Naive thymus-derived CD8-positive, alpha-beta T cell (primary cell): Measurements from ENCODE around the gene TTC7B. TPM values are rescaled to one million over a fixed set of nuclear protein-coding genes. Genes with fewer than 3 reads are reported as not detected.
"Not testable (repeated sequence)": the region's sequence is repeated elsewhere in the genome, so short reads cannot be mapped to it uniquely, and the experiment has no call there.

ENCODE experiments used
- ATAC-seq, 2 donors: fragments of 150-1000 bp; cut with Tn5 transposase in 1 of 2; sonication (Bioruptor Pico), chemical (Tn5 transposase) in 1 of 2; 1 replicate in 1 of 2; 2 replicates in 1 of 2; pipeline ENCODE4 v1.10.0; 2021; ENCODE audit warnings: mild to moderate bottlenecking in 2 of 2, moderate library complexity in 2 of 2
- POLR2A ChIA-PET: fragments of 350-600 bp; sonication (Branson Sonifier 250); formaldehyde crosslinking; loops from one replicate; lab custom pipeline; 2021; ENCODE audit warnings: antibody characterized with exemption; lab: Charles Lee
- DNase-seq, 10 donors: peaks; one replicate each; pipeline versions ENCODE4 v3.0.0 to v3.0.0-alpha.2; 2020 to 2022
- H3K27ac Mint-ChIP-seq, 10 donors: one replicate each; pipeline ENCODE4 v1.8.0; 2020 to 2022; ENCODE audit warnings: mild to moderate bottlenecking in 10 of 10, mixed read lengths in 10 of 10, moderate library complexity in 4 of 10, inconsistent platforms in 1 of 10
- H3K27me3 Mint-ChIP-seq, 5 donors: one replicate each; pipeline ENCODE4 v1.8.0; 2021 to 2022; ENCODE audit warnings: mixed read lengths in 5 of 5
- H3K36me3 Mint-ChIP-seq, 3 donors: one replicate each; pipeline ENCODE4 v1.8.0; 2020 to 2022; ENCODE audit warnings: mixed read lengths in 3 of 3, mild to moderate bottlenecking in 2 of 3, inconsistent platforms in 1 of 3
- H3K4me1 Mint-ChIP-seq, 4 donors: one replicate each; pipeline ENCODE4 v1.8.0; 2021 to 2022; ENCODE audit warnings: mixed read lengths in 4 of 4
- H3K4me3 Mint-ChIP-seq, 10 donors: one replicate each; pipeline ENCODE4 v1.8.0; 2020 to 2022; ENCODE audit warnings: mild to moderate bottlenecking in 10 of 10, mixed read lengths in 10 of 10, moderate library complexity in 6 of 10, inconsistent platforms in 1 of 10
- H3K9me3 Mint-ChIP-seq, 9 donors: one replicate each; pipeline ENCODE4 v1.8.0; 2020 to 2022; ENCODE audit warnings: mixed read lengths in 9 of 9, mild to moderate bottlenecking in 3 of 9, inconsistent platforms in 1 of 9, moderate library complexity in 1 of 9
- polyA plus RNA-seq, 3 donors: library from polyadenylated mRNA; unstranded; fragments of 300-500 nt; fragmentation: Illumina TruSeq; gene quantifications; one replicate each; pipeline ENCODE4 v1.2.3, GENCODE V29; 2021
- total RNA-seq, 8 experiments: library from RNA in 2 of 8; stranded (reverse) in 2 of 8; gene quantifications; one replicate each; pipeline ENCODE4 v1.2.3 and lab custom pipeline; 2021 to 2026

TTC7B gene
- total and polyA plus RNA-seq, 5 experiments from 2014 or later = 0.01 to 0.81 (median 0.41) TPM

DNA sequence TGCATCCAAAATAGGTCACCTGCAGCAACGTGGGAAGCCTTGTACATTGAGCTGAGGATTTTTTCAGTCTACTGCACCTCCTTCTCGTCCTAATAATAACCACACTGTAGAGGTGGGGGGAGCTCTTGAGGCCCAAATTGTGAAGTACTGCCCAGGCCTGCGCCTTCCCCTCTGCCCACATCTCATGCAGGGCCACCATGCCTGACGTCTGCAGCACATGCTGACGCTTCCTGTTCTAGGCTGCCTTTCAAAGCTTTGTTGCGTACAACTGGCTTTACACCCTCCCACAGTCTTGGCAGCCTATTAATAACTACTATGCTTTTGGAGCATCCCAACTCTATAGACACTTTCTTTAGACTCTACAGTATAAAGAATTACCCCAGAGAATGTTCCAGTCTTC lies 26.5 kb upstream of the TTC7B start:
- Mint-ChIP-seq H3K36me3 (peaks cover 0 to under 1% (median 0%) of the 10 kb centered on the region in 3 donors), H3K27me3 (peaks cover 0 to 9% (median 2%) of the 10 kb centered on the region in 5 donors), H3K4me1 (peaks cover 4 to 7% (median 5%) of the 10 kb centered on the region in 4 donors), H3K4me3 (peak overlapping the region in 1 of 10 donors; percentile 4), H3K27ac (peak overlapping the region in 1 of 10 donors; percentile 7), H3K9me3 (peaks cover 0 to 3% (median 0%) of the 10 kb centered on the region in 9 donors)
- ATAC-seq (peak in 1 of 2 donors; percentile 81), DNase-seq (no peak)
- POLR2A ChIA-PET = no interaction called here

DNA sequence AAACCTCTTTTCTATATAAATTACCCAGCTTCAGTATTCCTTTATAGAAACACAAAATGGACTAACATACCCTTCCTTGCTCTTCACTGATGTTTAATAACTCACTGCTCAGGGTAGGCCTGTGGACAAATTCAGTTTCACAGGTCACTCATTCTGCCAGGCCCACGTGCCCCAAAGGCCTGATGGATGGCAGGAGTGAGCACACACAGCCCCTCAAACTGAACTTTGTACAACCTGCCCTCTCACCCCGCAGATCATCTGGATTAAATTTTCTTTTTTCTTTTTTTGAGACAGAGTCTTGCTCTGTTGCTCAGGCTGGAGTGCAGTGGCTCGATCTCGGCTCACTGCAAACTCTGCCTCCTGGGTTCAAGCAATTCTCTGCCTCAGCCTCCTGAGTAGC lies 24.4 kb upstream of the TTC7B start:
- DNase-seq, POLR2A ChIA-PET, H3K9me3 Mint-ChIP-seq, ATAC-seq, H3K36me3 Mint-ChIP-seq, H3K27ac Mint-ChIP-seq, H3K4me3 Mint-ChIP-seq: not testable (repeated sequence)
- peaks cover 0 to 20% (median 3%) of the 10 kb centered on the region in 5 donors for H3K27me3 Mint-ChIP-seq
- H3K4me1 Mint-ChIP-seq = peaks cover 10 to 21% (median 18%) of the 10 kb centered on the region in 4 donors

- H3K4me3 Mint-ChIP-seq = no peak overlapping the region
- peaks cover 0 to 28% (median 5%) of the 10 kb centered on the region in 5 donors for H3K27me3 Mint-ChIP-seq
- no peak overlapping the region for H3K27ac Mint-ChIP-seq
- ATAC-seq (no peak), DNase-seq (no peak)
- POLR2A ChIA-PET = interaction anchor here (0.6 kb wide), 2 partner anchors 42 to 284 kb away, joined by 4 read pairs; no protein-coding TSS in a partner anchor
- peaks cover 10 to 24% (median 20%) of the 10 kb centered on the region in 4 donors for H3K4me1 Mint-ChIP-seq
- H3K9me3 Mint-ChIP-seq = peaks cover 0 to 3% (median 0%) of the 10 kb centered on the region in 9 donors
- H3K36me3 Mint-ChIP-seq = no peaks in the 10 kb centered on the region
These were observed 23.6 kb upstream of the TTC7B start for GRCh38 chr14:90839889-90840266.

DNA sequence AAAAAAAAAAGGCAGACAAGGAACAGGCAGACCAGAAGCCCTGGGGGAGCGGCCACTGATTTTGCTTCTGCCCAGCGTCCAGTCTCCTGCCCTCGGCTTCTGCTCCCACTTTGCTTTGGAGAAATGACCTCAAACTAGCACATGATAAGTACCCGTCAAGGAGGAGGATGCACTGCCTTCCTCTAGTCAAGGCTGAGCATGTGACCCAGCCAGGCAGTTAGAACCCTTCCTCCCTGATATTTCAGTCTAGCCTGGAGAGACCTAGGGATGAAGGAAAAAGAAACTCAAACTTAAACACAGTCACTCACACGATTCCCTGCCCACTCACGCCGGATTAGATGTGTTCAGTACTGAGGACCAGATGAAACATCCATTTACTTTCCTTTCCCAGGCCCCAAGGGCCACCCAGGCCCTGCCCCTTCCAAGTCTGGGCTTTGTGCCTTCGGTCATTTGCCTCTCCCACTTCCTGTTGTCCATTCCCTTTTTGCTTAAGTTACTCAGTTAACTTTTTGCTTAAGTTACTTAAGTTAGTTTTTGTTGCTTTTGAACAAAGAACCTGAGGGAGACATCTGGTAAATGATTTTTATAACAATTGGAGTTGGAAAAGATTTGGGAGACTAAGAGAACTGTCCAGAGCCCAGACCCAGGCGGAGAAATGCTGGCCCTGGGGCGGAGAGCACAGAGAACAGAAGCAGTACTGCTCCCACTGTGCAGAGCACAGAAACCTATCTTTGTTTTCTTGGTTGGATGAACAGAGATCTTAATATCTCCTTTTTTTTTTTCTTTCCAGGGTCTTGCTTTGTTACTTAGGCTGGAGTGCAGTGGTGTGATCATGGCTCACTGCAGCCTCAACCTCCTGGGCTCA lies 23.0 kb upstream of the TTC7B start:
- H3K4me1 Mint-ChIP-seq = peaks cover 10 to 24% (median 20%) of the 10 kb centered on the region in 4 donors
- peaks cover 0 to 3% (median 0%) of the 10 kb centered on the region in 9 donors for H3K9me3 Mint-ChIP-seq
- H3K36me3 Mint-ChIP-seq = no peaks in the 10 kb centered on the region
- H3K27ac Mint-ChIP-seq = no peak overlapping the region
- no peak overlapping the region for H3K4me3 Mint-ChIP-seq
- no peak for DNase-seq
- H3K27me3 Mint-ChIP-seq = peaks cover 0 to 28% (median 6%) of the 10 kb centered on the region in 5 donors
- ATAC-seq = no peak
- POLR2A ChIA-PET = interaction anchor here (0.6 kb wide), 2 partner anchors 43 to 284 kb away, joined by 4 read pairs; no protein-coding TSS in a partner anchor

DNA sequence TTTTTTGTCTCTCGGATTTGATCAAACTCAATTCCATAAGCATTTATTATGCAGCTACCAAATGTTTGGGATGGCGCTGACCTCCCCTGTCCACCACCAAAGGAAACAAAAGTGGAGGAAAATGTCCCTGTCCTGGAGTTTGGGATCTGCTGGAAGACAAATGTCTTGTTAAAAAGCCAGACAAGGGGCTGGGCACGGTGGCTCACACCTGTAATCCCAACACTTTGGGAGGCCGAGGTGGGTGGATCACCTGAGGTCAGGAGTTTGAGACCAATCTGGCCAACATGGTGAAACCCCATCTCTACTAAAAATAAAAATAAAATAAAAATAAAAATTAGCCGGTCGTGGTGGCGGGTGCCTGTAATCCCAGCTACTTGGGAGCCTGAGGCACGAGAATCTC lies 22.3 kb upstream of the TTC7B start:
- H3K27ac Mint-ChIP-seq, DNase-seq, H3K36me3 Mint-ChIP-seq, H3K4me3 Mint-ChIP-seq, ATAC-seq, POLR2A ChIA-PET, H3K9me3 Mint-ChIP-seq: not testable (repeated sequence)
- H3K27me3 Mint-ChIP-seq = peaks cover 0 to 28% (median 6%) of the 10 kb centered on the region in 5 donors
- H3K4me1 Mint-ChIP-seq = peaks cover 10 to 24% (median 20%) of the 10 kb centered on the region in 4 donors

DNA sequence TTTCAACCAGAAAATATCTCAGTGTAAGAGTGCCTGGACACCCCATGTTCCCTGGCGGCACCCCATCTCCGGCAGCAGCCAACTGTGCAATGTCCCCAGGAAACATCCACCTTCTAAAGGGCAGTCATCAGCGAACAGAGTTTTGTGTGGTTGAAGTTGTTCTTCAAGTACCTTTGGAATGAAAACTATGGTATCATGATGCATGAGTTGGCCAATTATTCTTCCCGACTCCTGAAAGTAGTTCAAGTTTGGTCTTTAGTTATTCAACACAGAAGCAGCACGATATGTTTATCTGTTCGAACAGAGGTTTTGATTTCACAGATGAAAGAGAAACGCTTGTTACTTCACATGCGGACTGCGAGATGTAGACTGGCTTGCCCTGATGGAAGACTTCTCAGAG lies 21.1 kb upstream of the TTC7B start:
- POLR2A ChIA-PET = no interaction called here
- no peak overlapping the region for H3K27ac Mint-ChIP-seq
- no peaks in the 10 kb centered on the region for H3K36me3 Mint-ChIP-seq
- ATAC-seq (no peak), DNase-seq (no peak)
- H3K27me3 Mint-ChIP-seq = peaks cover 0 to 28% (median 6%) of the 10 kb centered on the region in 5 donors
- peaks cover 0 to 3% (median 0%) of the 10 kb centered on the region in 9 donors for H3K9me3 Mint-ChIP-seq
- H3K4me1 Mint-ChIP-seq = peaks cover 7 to 21% (median 15%) of the 10 kb centered on the region in 4 donors
- H3K4me3 Mint-ChIP-seq = no peak overlapping the region

DNA sequence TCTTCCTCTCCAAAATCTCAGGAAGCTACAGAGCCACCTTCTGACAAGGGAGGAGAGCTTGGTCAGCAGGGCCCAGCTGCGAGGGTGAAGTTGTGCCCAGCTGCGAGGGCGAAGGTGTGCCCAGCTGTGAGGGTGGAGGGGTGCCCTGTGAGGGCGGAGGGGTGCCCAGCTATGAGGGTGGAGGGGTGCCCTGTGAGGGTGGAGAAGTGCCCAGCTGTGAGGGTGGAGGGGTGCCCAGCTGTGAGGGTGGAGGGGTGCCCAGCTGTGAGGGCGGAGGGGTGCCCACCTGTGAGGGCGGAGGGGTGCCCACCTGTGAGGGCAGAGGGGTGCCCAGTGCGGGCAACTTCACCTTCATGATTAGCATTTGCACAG lies 20.4 kb upstream of the TTC7B start:
- Mint-ChIP-seq H3K4me3 (peak overlapping the region in 5 of 10 donors; percentile 31 to 72 (median 59)), H3K27me3 (peaks cover 0 to 28% (median 6%) of the 10 kb centered on the region in 5 donors), H3K4me1 (peaks cover 7 to 21% (median 15%) of the 10 kb centered on the region in 4 donors), H3K36me3 (no peaks in the 10 kb centered on the region), H3K9me3 (peaks cover 0 to 3% (median 0%) of the 10 kb centered on the region in 9 donors), H3K27ac (peak overlapping the region in 1 of 10 donors; percentile 87)
- POLR2A ChIA-PET = no interaction called here
- ATAC-seq (no peak), DNase-seq (no peak)

DNA sequence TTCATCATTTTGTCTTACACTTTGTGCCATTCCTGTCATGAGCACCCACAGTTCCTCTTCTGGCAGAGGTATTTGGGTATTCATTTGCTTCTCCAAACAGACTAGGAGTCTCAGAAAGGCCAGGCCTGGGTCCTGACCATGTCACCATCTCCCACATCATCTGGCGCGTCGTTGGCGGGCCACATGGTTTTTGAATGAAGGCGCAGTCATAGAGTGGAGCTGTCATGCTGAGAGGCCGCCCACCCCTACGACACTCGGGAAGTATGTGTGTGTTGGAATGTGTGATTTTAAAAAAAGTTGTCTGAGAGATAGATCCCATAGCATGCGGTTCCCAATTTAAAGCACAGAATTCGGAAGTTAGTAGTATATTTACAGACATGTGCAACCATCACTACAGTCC lies 15.6 kb upstream of the TTC7B start:
- Mint-ChIP-seq H3K36me3 (no peaks in the 10 kb centered on the region), H3K9me3 (no peaks in the 10 kb centered on the region), H3K27me3 (peaks cover 0 to 19% (median 2%) of the 10 kb centered on the region in 5 donors), H3K27ac (peak overlapping the region in 1 of 10 donors; percentile 11), H3K4me3 (no peak overlapping the region), H3K4me1 (peaks cover 14 to 36% (median 32%) of the 10 kb centered on the region in 4 donors)
- ATAC-seq = no peak
- no peak for DNase-seq
- POLR2A ChIA-PET = no interaction called here

DNA sequence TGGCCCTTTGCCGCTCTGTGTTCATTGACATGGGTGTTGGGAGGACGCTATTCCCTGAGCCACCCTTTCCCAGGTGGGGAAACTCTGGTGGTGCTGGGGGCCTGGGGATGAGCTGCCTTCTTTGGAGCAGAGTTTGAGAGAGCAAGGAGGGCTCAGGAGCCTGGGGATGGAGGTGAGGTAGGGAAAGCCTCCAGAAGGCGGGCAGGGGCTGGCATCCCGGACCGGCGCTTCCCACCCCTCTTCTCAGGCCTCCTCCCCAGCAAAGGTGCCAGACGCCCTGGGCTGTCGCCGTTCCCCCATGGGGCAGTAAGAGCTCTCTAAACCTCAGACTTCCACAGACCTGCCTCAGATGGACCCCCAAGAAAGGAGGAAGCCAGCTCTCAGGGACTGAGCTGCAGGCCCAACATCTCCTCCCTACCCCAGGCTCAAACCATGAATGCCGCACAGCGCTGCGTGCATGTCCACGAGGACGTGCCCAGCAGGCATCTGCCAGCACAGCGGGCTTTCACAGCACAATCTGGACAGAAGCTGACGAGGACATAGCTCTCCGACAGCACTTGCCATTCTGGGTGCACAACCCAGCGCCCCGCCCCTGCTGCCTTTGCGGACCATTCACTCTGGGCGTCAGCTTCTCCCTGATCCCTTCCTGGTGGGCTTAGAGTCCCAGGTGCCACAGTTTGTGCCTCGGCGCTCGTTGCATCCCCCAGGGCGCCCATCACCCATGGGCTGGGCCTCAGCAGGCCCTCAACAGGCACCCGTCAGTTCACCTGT lies 14.9 kb upstream of the TTC7B start:
- Mint-ChIP-seq H3K27ac (no peak overlapping the region), H3K27me3 (peaks cover 0 to 13% (median 2%) of the 10 kb centered on the region in 5 donors), H3K36me3 (no peaks in the 10 kb centered on the region), H3K4me1 (peaks cover 11 to 29% (median 26%) of the 10 kb centered on the region in 4 donors), H3K4me3 (no peak overlapping the region), H3K9me3 (no peaks in the 10 kb centered on the region)
- no peak for ATAC-seq
- POLR2A ChIA-PET = no interaction called here
- DNase-seq = no peak

DNA sequence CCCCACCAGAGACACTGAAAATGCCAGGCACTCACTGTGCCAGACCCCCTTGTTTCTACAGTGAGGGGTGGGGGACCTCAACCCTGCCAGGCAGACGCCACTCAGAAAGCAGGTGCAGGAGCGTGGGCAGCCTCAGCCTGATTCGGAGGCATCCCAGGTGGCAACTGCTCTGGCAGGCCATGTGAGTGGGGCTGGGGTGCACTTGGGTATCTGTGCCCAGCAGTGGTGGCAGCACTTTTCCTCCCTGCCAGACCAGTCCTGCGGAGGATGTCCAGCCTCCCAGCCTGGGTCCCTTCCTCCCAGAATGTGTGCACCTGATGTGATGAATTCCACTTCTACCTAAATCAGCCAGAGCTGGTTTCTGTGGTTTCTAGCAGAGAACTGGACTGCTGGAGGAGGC lies 13.4 kb upstream of the TTC7B start:
- peak overlapping the region in 4 of 10 donors; percentile 15 to 55 (median 21) for H3K4me3 Mint-ChIP-seq
- no peaks in the 10 kb centered on the region for H3K36me3 Mint-ChIP-seq
- no peaks in the 10 kb centered on the region for H3K27me3 Mint-ChIP-seq
- H3K27ac Mint-ChIP-seq = peak overlapping the region in 6 of 10 donors; percentile 44 to 87 (median 70)
- POLR2A ChIA-PET = no interaction called here
- DNase-seq = no peak
- H3K4me1 Mint-ChIP-seq = peaks cover 9 to 22% (median 19%) of the 10 kb centered on the region in 4 donors
- H3K9me3 Mint-ChIP-seq = peaks cover 0 to 5% (median 0%) of the 10 kb centered on the region in 9 donors
- no peak for ATAC-seq

DNA sequence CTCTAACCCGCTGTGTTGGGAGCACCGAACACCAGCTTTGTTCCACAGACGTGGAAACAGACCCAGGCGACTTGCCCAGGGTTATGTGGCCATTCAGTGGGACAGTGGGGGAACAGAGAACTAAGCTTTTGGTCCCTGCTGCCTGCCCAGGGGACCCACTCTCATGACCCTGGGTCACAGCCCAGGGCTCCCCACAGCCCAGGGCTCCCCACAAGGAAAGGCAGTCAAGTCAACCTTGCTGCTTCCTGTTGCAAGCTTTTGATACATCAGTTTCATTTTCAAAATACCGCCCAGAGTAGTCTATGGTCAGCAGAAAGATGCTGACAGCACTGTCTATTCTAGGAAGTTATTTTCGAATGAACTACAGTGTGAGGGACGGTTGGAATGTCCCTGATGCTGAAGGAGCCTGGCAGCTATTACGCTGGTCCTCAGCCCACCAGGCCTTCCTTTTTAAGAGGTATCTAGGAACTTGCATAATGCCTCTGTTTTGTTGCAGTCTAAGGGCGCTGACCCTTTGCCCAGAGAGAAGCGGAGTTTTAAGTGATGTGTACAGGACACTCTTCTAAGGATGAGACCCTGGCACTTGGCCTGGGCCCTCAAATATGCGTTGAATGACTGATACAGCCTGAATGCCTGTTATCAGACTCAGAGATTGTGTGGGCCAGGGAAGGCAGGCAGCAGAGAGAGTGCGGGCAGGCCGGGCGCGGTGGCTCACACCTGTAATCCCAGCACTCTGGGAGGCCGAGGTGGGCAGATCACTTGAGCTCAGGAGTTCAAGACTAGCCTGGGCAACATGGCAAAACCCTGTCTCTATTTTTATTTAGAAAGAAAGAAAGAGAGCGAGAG lies 12.6 kb upstream of the TTC7B start:
- POLR2A ChIA-PET = no interaction called here
- DNase-seq (peak in 4 of 10 donors; percentile 12 to 32 (median 20)), ATAC-seq (peak; percentile 16 to 22)
- H3K36me3 Mint-ChIP-seq = peaks cover 0 to 4% (median 0%) of the 10 kb centered on the region in 3 donors
- peaks cover 0 to 9% (median 5%) of the 10 kb centered on the region in 9 donors for H3K9me3 Mint-ChIP-seq
- H3K27ac Mint-ChIP-seq = peak overlapping the region; percentile 78 to 94 (median 90)
- H3K27me3 Mint-ChIP-seq = no peaks in the 10 kb centered on the region
- peaks cover 9 to 22% (median 19%) of the 10 kb centered on the region in 4 donors for H3K4me1 Mint-ChIP-seq
- H3K4me3 Mint-ChIP-seq = peak overlapping the region; percentile 73 to 92 (median 84)
